Stomach (tissue), 9 donors: ENCODE results near the gene GRIA2. TPM values are rescaled to one million over a fixed set of nuclear protein-coding genes. Genes with fewer than 3 reads are reported as not detected.

Experiments used
- DNase-seq, 2 donors: peaks; one replicate each; pipeline versions ENCODE4 v3.0.0 to v3.0.0-alpha.2; 2013 to 2019
- H3K27ac ChIP-seq, 5 donors: fragments of 200-600 bp in 4 of 5; sonication (generic) in 4 of 5; one replicate each; pipeline ENCODE4 v1.5.1; 2013 to 2019; ENCODE audit warnings: mild to moderate bottlenecking in 1 of 5, moderate library complexity in 1 of 5
- H3K27me3 ChIP-seq, 3 donors: fragments of 200-600 bp; sonication (generic); one replicate each; pipeline ENCODE4 v1.5.1; 2017 to 2019; ENCODE audit warnings: mixed run types in 1 of 3
- H3K36me3 ChIP-seq, 4 donors: fragments of 200-600 bp; sonication (generic); 1 replicate in 3 of 4; 2 replicates in 1 of 4; pipeline ENCODE4 v1.5.1; 2016 to 2019
- H3K4me1 ChIP-seq, 4 donors: fragments of 200-600 bp; sonication (generic); one replicate each; pipeline ENCODE4 v1.5.1; 2016 to 2019
- H3K4me3 ChIP-seq, 4 donors: fragments of 200-600 bp; sonication (generic) in 3 of 4; one replicate each; pipeline ENCODE4 v1.5.1; 2016 to 2019; ENCODE audit warnings: mild to moderate bottlenecking in 1 of 4
- H3K9me3 ChIP-seq, 4 donors: fragments of 200-600 bp; sonication (generic); one replicate each; pipeline ENCODE4 v1.5.1; 2016 to 2019
- EP300 ChIP-seq: sonication (generic); formaldehyde crosslinking; IDR thresholded peaks from one replicate; pipeline ENCODE4 v1.6.1; 2017; ENCODE audit warnings: antibody characterized with exemption
- POLR2A ChIP-seq, 4 donors: fragments of 450-650 bp; IDR thresholded peaks; one replicate each; pipeline ENCODE4 v1.6.1; 2016; ENCODE audit warnings: antibody characterized with exemption in 4 of 4, control low read depth in 2 of 4, mild to moderate bottlenecking in 1 of 4, moderate library complexity in 1 of 4
- POLR2AphosphoS5 ChIP-seq, 3 donors: sonication (generic); formaldehyde crosslinking; IDR thresholded peaks; one replicate each; pipeline ENCODE4 v1.6.1; 2016; ENCODE audit warnings: antibody characterized with exemption in 3 of 3
- WGBS, 5 donors: extraction: QIAGEN DNeasy Blood & Tissue Kit in 3 of 5; methylation state at CpG; one replicate each; pipeline versions ENCODE4 v1.1.5 to v1.1.7; 2013 to 2018; 5-methylcytosine and 5-hydroxymethylcytosine counted together
- intact Hi-C: fragments of 100-400 bp; cut with DNase I; formaldehyde crosslinking; loops from one replicate; pipeline ENCODE4 v1.15.1; 2023; ENCODE audit warnings: low total_unique reads
- polyA plus RNA-seq, 3 donors: library from polyadenylated mRNA; stranded (reverse); fragments of 200-250 nt; gene quantifications; one replicate each; pipeline ENCODE4 v1.2.3, GENCODE V29; 2013
- total RNA-seq, 5 donors: library from RNA; depleted of rRNA; stranded (reverse); fragments of >200 nt; gene quantifications; one replicate each; pipeline versions ENCODE4 v1.1.0 to v1.2.3, GENCODE V29; 2014 to 2016
- TF ChIP-seq, protein P1 (sequence below), 7 experiments: fragments of 450-650 bp in 4 of 7; fragments of 200-600 bp in 3 of 7; sonication (generic) in 3 of 7; IDR thresholded peaks; one replicate each; pipeline ENCODE4 v1.5.1; 2016 to 2019; ENCODE audit warnings: antibody characterized with exemption in 7 of 7, control low read depth in 2 of 7, mild to moderate bottlenecking in 1 of 7
- donor health status: healthy with polysubstance abuse.
- donor health status: Bipolar disorder and iron deficiency.
- donor health status: healthy.

Gene GRIA2
- total and polyA plus RNA-seq, 8 donors: 0.06 to 15.2 (median 0.43) TPM; not detected in 3

DNA sequence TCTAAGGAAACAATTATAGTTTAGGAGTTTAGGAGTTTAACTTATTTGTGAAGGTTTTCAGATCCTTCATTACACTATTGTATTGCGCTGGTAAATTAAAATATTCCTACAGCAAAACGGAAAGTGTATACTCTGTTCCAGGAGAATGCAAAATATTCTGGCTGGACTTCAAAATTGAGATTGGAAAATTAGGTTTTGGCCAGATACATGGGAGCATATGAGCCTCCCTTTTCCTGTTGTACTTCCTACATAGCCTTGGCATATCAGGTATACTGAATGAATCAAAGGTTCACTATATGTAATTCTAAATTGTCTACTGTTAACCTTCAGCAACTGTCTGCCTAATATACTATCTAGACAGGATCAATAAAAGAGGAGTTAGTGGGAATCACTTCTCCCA, 25.2 kb upstream of the GRIA2 start:
- no peak for DNase-seq
- Histone ChIP-seq H3K27ac (no peak overlapping the region), H3K9me3 (no peaks in the 10 kb centered on the region)

DNA sequence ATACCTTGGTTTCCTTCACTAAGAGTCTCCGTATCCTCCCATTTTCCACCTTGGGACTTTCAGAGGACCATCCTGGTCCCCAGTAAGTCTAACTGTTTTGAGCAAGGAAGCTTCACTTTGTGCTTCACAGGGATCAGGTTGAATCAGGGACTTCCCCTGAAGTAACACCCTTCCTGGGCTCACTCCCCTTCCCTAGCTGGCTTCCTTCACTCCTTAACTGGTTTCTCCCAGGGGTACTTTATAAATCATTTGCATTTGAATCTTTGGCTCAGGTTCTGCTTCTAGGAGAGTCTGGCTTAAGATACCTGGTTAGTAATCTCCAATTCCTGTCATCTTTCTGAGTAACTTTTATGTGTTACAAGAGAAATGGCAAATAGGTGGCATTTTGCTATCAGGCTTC, 24.5 kb upstream of the GRIA2 start:
- H3K27me3 ChIP-seq: no peaks in the 10 kb centered on the region
- H3K4me3 ChIP-seq: no peak overlapping the region
- intact Hi-C loops: no loop called here
- no peaks in the 10 kb centered on the region for H3K9me3 ChIP-seq
- H3K4me1 ChIP-seq: no peaks in the 10 kb centered on the region
- TF ChIP-seq, protein P1, sequence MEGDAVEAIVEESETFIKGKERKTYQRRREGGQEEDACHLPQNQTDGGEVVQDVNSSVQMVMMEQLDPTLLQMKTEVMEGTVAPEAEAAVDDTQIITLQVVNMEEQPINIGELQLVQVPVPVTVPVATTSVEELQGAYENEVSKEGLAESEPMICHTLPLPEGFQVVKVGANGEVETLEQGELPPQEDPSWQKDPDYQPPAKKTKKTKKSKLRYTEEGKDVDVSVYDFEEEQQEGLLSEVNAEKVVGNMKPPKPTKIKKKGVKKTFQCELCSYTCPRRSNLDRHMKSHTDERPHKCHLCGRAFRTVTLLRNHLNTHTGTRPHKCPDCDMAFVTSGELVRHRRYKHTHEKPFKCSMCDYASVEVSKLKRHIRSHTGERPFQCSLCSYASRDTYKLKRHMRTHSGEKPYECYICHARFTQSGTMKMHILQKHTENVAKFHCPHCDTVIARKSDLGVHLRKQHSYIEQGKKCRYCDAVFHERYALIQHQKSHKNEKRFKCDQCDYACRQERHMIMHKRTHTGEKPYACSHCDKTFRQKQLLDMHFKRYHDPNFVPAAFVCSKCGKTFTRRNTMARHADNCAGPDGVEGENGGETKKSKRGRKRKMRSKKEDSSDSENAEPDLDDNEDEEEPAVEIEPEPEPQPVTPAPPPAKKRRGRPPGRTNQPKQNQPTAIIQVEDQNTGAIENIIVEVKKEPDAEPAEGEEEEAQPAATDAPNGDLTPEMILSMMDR (IDR thresholded peaks at IDR 0.05): no peak
- no peak for TF ChIP-seq POLR2AphosphoS5 (IDR thresholded peaks at IDR 0.05)
- TF ChIP-seq POLR2A (IDR thresholded peaks at IDR 0.05): no peak
- no peak for TF ChIP-seq EP300
- no peaks in the 10 kb centered on the region for H3K36me3 ChIP-seq
- no peak for DNase-seq
- H3K27ac ChIP-seq: no peak overlapping the region
- WGBS, 5 donors: 86 to 100% (median 91%) methylated on average over 1 of the region's 1 CpG

More for the DNA sequence above, 25.2 kb upstream of the GRIA2 start:
- Histone ChIP-seq H3K36me3 (no peaks in the 10 kb centered on the region), H3K27me3 (no peaks in the 10 kb centered on the region), H3K4me3 (no peak overlapping the region), H3K4me1 (no peaks in the 10 kb centered on the region)
- 84 to 97% (median 88%) methylated on average over 2 of the region's 2 CpGs for WGBS, 5 donors
- intact Hi-C loops: no loop called here
- TF ChIP-seq POLR2AphosphoS5 (IDR thresholded peaks at IDR 0.05): no peak
- TF ChIP-seq EP300: no peak
- no peak for TF ChIP-seq POLR2A (IDR thresholded peaks at IDR 0.05)
- TF ChIP-seq, protein P1 (IDR thresholded peaks at IDR 0.05): no peak

DNA sequence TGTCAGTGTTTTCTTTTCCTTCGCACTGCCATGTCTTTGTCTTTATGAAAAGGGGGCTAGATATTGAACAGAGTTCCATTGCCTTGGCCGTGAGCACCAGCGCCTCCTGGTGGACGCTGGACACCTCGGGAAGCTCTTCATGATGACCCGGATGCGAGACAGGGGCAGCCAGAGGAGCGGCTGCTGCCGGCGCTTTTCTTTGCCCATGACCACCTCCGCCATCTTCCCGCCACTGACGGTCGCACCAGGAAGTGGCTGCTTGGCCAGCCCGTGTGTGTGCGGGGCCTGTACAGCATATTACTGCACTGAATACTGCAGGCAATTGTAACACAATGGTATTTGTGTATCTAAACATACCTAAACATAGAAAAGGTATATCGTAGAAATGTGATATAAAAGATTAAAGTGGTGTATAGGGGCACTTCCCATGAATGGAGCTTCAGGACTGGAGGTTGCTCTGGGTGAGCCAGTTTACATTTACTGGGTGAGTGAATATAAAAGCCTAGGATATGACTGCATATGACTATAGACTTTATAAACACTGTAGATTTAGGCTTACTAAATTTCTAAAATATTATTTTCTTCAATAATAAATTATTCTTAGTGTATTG, 15.8 kb upstream of the GRIA2 start:
- Histone ChIP-seq H3K36me3 (no peaks in the 10 kb centered on the region), H3K9me3 (no peaks in the 10 kb centered on the region), H3K4me3 (no peak overlapping the region), H3K4me1 (no peaks in the 10 kb centered on the region), H3K27me3 (no peaks in the 10 kb centered on the region), H3K27ac (no peak overlapping the region)
- TF ChIP-seq, protein P1 (IDR thresholded peaks at IDR 0.05): peak in 2 of 7 experiments; percentile 21 to 26
- TF ChIP-seq POLR2A (IDR thresholded peaks at IDR 0.05) (no peak), POLR2AphosphoS5 (IDR thresholded peaks at IDR 0.05) (no peak), EP300 (no peak)
- WGBS, 5 donors: 73 to 81% (median 74%) methylated on average over 17 of the region's 17 CpGs
- intact Hi-C loops: no loop called here
- DNase-seq: peak in 1 of 2 donors; percentile 13

DNA sequence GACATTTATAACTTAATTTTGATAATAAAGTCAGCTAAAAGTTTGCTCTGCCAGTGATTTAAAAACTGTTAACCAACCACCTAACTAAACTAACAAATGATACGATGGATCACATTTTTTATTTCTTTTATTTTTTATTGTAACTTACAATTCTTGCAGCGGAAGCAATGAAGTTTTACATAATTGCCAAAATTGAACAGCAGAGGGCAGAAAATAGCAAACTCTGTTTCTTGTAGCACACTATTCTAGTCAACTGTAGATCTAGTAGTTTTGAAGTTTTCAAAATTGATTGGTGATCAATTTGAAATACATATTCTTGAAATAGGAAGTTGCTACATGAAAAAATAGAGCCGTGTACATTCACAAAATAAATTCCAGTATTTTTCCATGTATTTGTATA, 2.8 kb upstream of the GRIA2 start:
- Histone ChIP-seq H3K9me3 (no peaks in the 10 kb centered on the region), H3K4me3 (no peak overlapping the region), H3K4me1 (peaks cover 7 to 29% (median 27%) of the 10 kb centered on the region in 4 donors), H3K36me3 (no peaks in the 10 kb centered on the region), H3K27me3 (peaks cover 0 to 38% (median 35%) of the 10 kb centered on the region in 3 donors), H3K27ac (no peak overlapping the region)
- WGBS, 5 donors: 16 to 28% (median 21%) methylated on average over 3 of the region's 3 CpGs
- DNase-seq: peak in 1 of 2 donors; percentile 50
- intact Hi-C loops: loop anchor here (10.0 kb wide), 1 partner anchor 767 kb away; no protein-coding TSS in a partner anchor
- TF ChIP-seq, protein P1 (IDR thresholded peaks at IDR 0.05): peak in 4 of 7 experiments; percentile 27 to 53 (median 30)
- no peak for TF ChIP-seq POLR2A (IDR thresholded peaks at IDR 0.05)
